SK-N-SH (cell line): ENCODE results near the gene CYP4F12. TPM values are rescaled to one million over a fixed set of nuclear protein-coding genes. Genes with fewer than 3 reads are reported as not detected.

Source experiments
- CTCF ChIA-PET: fragments of 300-600, 350-600 bp; formaldehyde crosslinking; extraction: SDS; loops from one replicate; lab custom pipeline; 2021; lab: Yijun Ruan, JAX
- POLR2A ChIA-PET: fragments of 350-600 bp; sonication (Branson Sonifier 250); formaldehyde crosslinking; extraction: SDS; loops from one replicate; lab custom pipeline; 2020; ENCODE audit warnings: antibody characterized with exemption, inconsistent platforms; lab: Yijun Ruan, JAX
- DNase-seq: peaks from one replicate; pipeline ENCODE4 v3.0.0; 2012
- H2AFZ ChIP-seq: fragments of 200-600 bp; sonication (generic); 2 replicates; pipeline ENCODE4 v1.8.1; 2016; ENCODE audit warnings: antibody characterized with exemption, mild to moderate bottlenecking, low read depth
- H3F3A ChIP-seq: fragments of 200-600 bp; sonication (generic); replicated peaks from 2 replicates; pipeline ENCODE3; 2016; ENCODE audit warnings: antibody characterized with exemption, mild to moderate bottlenecking; ENCODE audit not compliant: insufficient read depth
- H3K27ac ChIP-seq, 2 experiments: fragments of 200-500 bp in 1 of 2; fragments of 200-600 bp in 1 of 2; sonication (Bioruptor generic) in 1 of 2; sonication (generic), shearing (Covaris generic) in 1 of 2; 2 replicates each; pipeline versions ENCODE4 v1.5.1 to v1.6.1; 2014 to 2016; ENCODE audit warnings: low read depth in 2 of 2, inconsistent platforms in 1 of 2, low read length in 1 of 2, mild to moderate bottlenecking in 1 of 2, mixed read lengths in 1 of 2
- H3K27me3 ChIP-seq: fragments of 200-600 bp; sonication (generic), shearing (Covaris generic); 2 replicates; pipeline ENCODE4 v1.6.1; 2016; ENCODE audit warnings: mixed run types; ENCODE audit not compliant: insufficient read depth
- H3K36me3 ChIP-seq, 2 experiments: fragments of 200-500 bp in 1 of 2; fragments of 200-600 bp in 1 of 2; sonication (Bioruptor generic) in 1 of 2; sonication (generic) in 1 of 2; replicated peaks in 1 of 2; 2 replicates each; pipeline versions ENCODE3 to v1.5.1; 2014 to 2016; ENCODE audit warnings: low read length in 1 of 2, mild to moderate bottlenecking in 1 of 2; ENCODE audit not compliant: insufficient read depth in 2 of 2, control insufficient read depth in 1 of 2
- H3K4me1 ChIP-seq, 2 experiments: fragments of 200-500 bp in 1 of 2; fragments of 200-600 bp in 1 of 2; sonication (Bioruptor generic) in 1 of 2; sonication (generic), shearing (Covaris generic) in 1 of 2; 2 replicates each; pipeline versions ENCODE4 v1.5.1 to v1.6.1; 2014 to 2016; ENCODE audit warnings: low read depth in 1 of 2, low read length in 1 of 2, mixed run types in 1 of 2; ENCODE audit not compliant: insufficient read depth in 2 of 2, control insufficient read depth in 1 of 2
- H3K4me2 ChIP-seq: fragments of 200-600 bp; sonication (generic), shearing (Covaris generic); 2 replicates; pipeline ENCODE4 v1.6.1; 2017; ENCODE audit warnings: mixed run types
- H3K4me3 ChIP-seq, 2 experiments: fragments of 200-500 bp in 1 of 2; fragments of 200-600 bp in 1 of 2; sonication (Bioruptor generic) in 1 of 2; sonication (generic), shearing (Covaris generic) in 1 of 2; 2 replicates each; pipeline versions ENCODE4 v1.5.1 to v1.8.1; 2014 to 2016; ENCODE audit warnings: low read depth in 2 of 2, inconsistent platforms in 1 of 2, low read length in 1 of 2, mild to moderate bottlenecking in 1 of 2, mixed read lengths in 1 of 2, moderate library complexity in 1 of 2
- H3K79me2 ChIP-seq: fragments of 200-600 bp; sonication (generic); 2 replicates; pipeline ENCODE4 v1.8.1; 2017; ENCODE audit warnings: mild to moderate bottlenecking; ENCODE audit not compliant: insufficient read depth
- H3K9ac ChIP-seq: fragments of 200-600 bp; sonication (generic); 2 replicates; pipeline ENCODE4 v1.6.1; 2017; ENCODE audit warnings: mixed run types
- H3K9me2 ChIP-seq: fragments of 200-600 bp; sonication (generic); 2 replicates; pipeline ENCODE4 v1.6.1; 2017; ENCODE audit warnings: mixed run types
- H3K9me3 ChIP-seq: fragments of 200-600 bp; sonication (generic); 2 replicates; pipeline ENCODE4 v1.6.1; 2017; ENCODE audit warnings: mixed run types, mild to moderate bottlenecking, moderate library complexity
- H4K20me1 ChIP-seq: fragments of 200-600 bp; sonication (generic); 2 replicates; pipeline ENCODE4 v1.6.1; 2017; ENCODE audit warnings: mild to moderate bottlenecking, mixed run types; ENCODE audit not compliant: insufficient read depth
- EP300 ChIP-seq, 2 experiments: IDR thresholded peaks; 2 replicates each; pipeline versions ENCODE4 v1.4.0 to v1.6.1; 2012; ENCODE audit warnings: borderline replicate concordance in 1 of 2, low read depth in 1 of 2, low read length in 1 of 2
- FOXJ3 ChIP-seq: sonication (generic); formaldehyde crosslinking; IDR thresholded peaks from 2 replicates; pipeline ENCODE4 v1.5.1; 2020; ENCODE audit warnings: mild to moderate bottlenecking, missing genetic modification reagents
- GATA2 ChIP-seq: sonication (generic); formaldehyde crosslinking; IDR thresholded peaks from 2 replicates; pipeline ENCODE4 v1.5.0; 2020; ENCODE audit warnings: mild to moderate bottlenecking, missing genetic modification reagents
- JUND ChIP-seq: IDR thresholded peaks from 2 replicates; pipeline ENCODE4 v1.4.0; 2012
- MEF2A ChIP-seq: IDR thresholded peaks from 2 replicates; pipeline ENCODE4 v1.4.0; 2012; ENCODE audit warnings: low read depth, borderline replicate concordance
- MXI1 ChIP-seq: IDR thresholded peaks from 2 replicates; pipeline ENCODE4 v1.6.1; 2012; ENCODE audit warnings: mild to moderate bottlenecking, low read depth, low read length, improper control_type of control experiment
- NFIC ChIP-seq: IDR thresholded peaks from 2 replicates; pipeline ENCODE4 v1.4.0; 2012; ENCODE audit warnings: borderline replicate concordance
- RCOR1 ChIP-seq: fragments of 150-350 bp; IDR thresholded peaks from 2 replicates; pipeline ENCODE4 v1.6.1; 2017; ENCODE audit warnings: antibody characterized with exemption, low read length
- SIN3A ChIP-seq: IDR thresholded peaks from 2 replicates; pipeline ENCODE4 v1.6.1; 2012; ENCODE audit warnings: low read depth, mild to moderate bottlenecking, low read length, moderate library complexity, borderline replicate concordance
- TAF1 ChIP-seq: IDR thresholded peaks from 2 replicates; pipeline ENCODE4 v1.6.1; 2012; ENCODE audit warnings: low read depth, mild to moderate bottlenecking, low read length, moderate library complexity, borderline replicate concordance
- TEAD4 ChIP-seq: IDR thresholded peaks from 2 replicates; pipeline ENCODE4 v1.4.0; 2012; ENCODE audit warnings: mild to moderate bottlenecking, borderline replicate concordance; ENCODE audit not compliant: insufficient read depth
- WGBS: methylation state at CpG from one replicate; pipeline ENCODE4 v1.1.6; 2017; ENCODE audit warnings: low lambda C conversion rate; 5-methylcytosine and 5-hydroxymethylcytosine counted together
- polyA plus RNA-seq, 3 experiments: library from polyadenylated mRNA; depleted of rRNA; stranded (reverse); fragments of >200 nt; gene quantifications; 2 replicates each; pipeline ENCODE4 v1.2.3, GENCODE V29; 2012
- TF ChIP-seq, protein P1 (sequence below): IDR thresholded peaks from 2 replicates; pipeline ENCODE4; 2012
- TF ChIP-seq, protein P2 (sequence below): fragments of 150-350 bp; IDR thresholded peaks from 2 replicates; pipeline ENCODE4 v1.6.1; 2016; ENCODE audit warnings: mild to moderate bottlenecking, low read depth, low read length
- TF ChIP-seq, protein P3 (sequence below): IDR thresholded peaks from 2 replicates; pipeline ENCODE4 v1.6.1; 2012; ENCODE audit warnings: mild to moderate bottlenecking, low read depth, low read length, moderate library complexity

The CYP4F12 gene
- polyA plus RNA-seq, 1 of the 3 experiments (the other 2 are of a cell fraction), result not detected

DNA sequence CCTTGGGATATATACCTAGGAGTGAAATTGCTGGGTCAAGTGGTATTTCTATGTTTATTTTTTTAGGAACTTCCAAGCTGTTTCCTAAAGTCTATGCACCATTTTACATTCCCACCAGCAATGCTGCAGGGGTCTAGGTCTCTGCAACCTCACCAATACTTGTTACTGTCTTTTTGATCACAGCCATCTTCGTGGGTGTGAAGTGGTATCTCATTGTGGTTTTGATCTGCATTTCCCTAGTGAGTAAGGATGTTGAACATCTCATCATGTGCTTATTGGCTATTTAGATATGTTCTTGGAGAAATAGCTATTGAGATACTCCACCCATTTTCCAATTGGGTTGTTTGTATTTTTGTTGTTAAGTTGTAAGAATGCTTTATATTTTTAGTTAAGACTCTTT lies 57.7 kb downstream of the CYP4F12 start:
- Histone ChIP-seq H4K20me1 (no peaks in the 10 kb centered on the region), H3K9me2 (no peaks in the 10 kb centered on the region), H3K27ac (no peak overlapping the region), H3K4me3 (no peak overlapping the region), H3K4me2 (no peak overlapping the region), H3K27me3 (no peaks in the 10 kb centered on the region), H2AFZ (no peak overlapping the region), H3K9me3 (no peaks in the 10 kb centered on the region), H3F3A (no peaks in the 10 kb centered on the region), H3K4me1 (no peaks in the 10 kb centered on the region), H3K36me3 (no peaks in the 10 kb centered on the region), H3K9ac (no peak overlapping the region), H3K79me2 (no peaks in the 10 kb centered on the region)
- DNase-seq, result no peak
- CTCF ChIA-PET, result no interaction called here
- WGBS, result 0% methylated on average over 1 of the region's 1 CpG
- no peak for TF ChIP-seq FOXJ3
- TF ChIP-seq TAF1, result no peak
- TF ChIP-seq EP300 (IDR thresholded peaks at IDR 0.05; ENCODE audit: borderline replicate concordance in 1 of 2, low read depth in 1 of 2, low read length in 1 of 2), result no peak
- POLR2A ChIA-PET, result no interaction called here

DNA sequence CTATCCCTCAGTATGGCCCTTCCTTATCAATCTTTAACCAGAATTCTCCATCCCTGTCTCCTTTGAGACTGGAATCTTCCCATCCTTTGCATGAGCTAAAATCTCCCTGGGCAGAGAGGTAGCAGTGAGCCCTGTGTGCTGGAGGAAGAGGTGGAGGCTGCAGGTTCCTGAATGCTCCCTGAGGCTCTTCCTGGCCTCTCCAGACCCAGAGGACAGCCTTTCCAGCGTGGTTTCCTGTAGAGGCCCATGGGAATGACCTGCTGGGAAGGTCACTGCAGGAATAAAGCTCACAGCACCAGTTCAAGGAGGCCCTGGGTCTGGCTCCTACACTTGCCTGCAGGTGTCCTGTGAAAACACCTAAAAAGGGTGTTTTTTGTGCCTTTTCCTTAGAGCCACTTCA lies 59.5 kb downstream of the CYP4F12 start:
- Histone ChIP-seq H3K27ac (no peak overlapping the region), H3K9ac (no peak overlapping the region), H3K79me2 (no peaks in the 10 kb centered on the region), H3K9me3 (no peaks in the 10 kb centered on the region), H3K4me3 (no peak overlapping the region), H3K36me3 (no peaks in the 10 kb centered on the region), H2AFZ (no peak overlapping the region), H3K4me1 (no peaks in the 10 kb centered on the region), H4K20me1 (no peaks in the 10 kb centered on the region), H3K27me3 (no peaks in the 10 kb centered on the region), H3K4me2 (no peak overlapping the region), H3F3A (no peaks in the 10 kb centered on the region), H3K9me2 (no peaks in the 10 kb centered on the region)
- ChIA-PET CTCF (no interaction called here), POLR2A (no interaction called here)
- TF ChIP-seq, protein P1, sequence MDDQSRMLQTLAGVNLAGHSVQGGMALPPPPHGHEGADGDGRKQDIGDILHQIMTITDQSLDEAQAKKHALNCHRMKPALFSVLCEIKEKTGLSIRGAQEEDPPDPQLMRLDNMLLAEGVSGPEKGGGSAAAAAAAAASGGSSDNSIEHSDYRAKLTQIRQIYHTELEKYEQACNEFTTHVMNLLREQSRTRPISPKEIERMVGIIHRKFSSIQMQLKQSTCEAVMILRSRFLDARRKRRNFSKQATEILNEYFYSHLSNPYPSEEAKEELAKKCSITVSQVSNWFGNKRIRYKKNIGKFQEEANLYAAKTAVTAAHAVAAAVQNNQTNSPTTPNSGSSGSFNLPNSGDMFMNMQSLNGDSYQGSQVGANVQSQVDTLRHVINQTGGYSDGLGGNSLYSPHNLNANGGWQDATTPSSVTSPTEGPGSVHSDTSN, result no peak
- TF ChIP-seq GATA2 (CRISPR knock-in tag) (no peak), SIN3A (no peak), JUND (no peak), MXI1 (no peak), NFIC (no peak), RCOR1 (no peak)
- 0% methylated on average over 1 of the region's 1 CpG for WGBS
- no peak for DNase-seq

DNA sequence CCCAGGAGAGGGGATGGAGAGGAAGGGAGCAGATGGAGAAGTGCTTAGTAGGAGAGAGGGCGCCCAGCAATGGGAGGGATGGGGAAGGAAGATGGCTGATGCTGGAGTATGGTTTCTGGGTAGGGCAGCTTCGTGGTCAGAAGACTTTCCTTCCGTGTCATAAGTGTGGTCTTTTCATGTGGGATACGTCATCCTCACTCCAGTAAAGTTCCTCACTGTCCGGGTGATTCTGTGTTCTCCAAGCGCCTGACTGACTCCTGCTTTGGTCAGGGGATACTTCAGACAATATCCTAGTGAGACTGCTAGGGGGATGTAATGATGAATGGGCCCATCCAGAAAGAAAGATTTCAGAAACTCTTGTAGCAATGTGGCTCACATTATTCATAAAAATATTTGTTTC lies 61.0 kb downstream of the CYP4F12 start:
- Histone ChIP-seq H2AFZ (no peak overlapping the region), H3K4me3 (no peak overlapping the region), H3K36me3 (no peaks in the 10 kb centered on the region), H3K9me3 (no peaks in the 10 kb centered on the region), H3K27me3 (no peaks in the 10 kb centered on the region), H3K4me1 (no peaks in the 10 kb centered on the region), H4K20me1 (no peaks in the 10 kb centered on the region), H3F3A (no peaks in the 10 kb centered on the region), H3K9me2 (no peaks in the 10 kb centered on the region), H3K9ac (no peak overlapping the region), H3K27ac (no peak overlapping the region), H3K4me2 (no peak overlapping the region), H3K79me2 (no peaks in the 10 kb centered on the region)
- no peak for DNase-seq
- ChIA-PET CTCF (no interaction called here), POLR2A (no interaction called here)
- WGBS, result 0% methylated on average over 6 of the region's 6 CpGs
- TF ChIP-seq RCOR1 (no peak), MEF2A (no peak), TEAD4 (no peak), EP300 (IDR thresholded peaks at IDR 0.05; ENCODE audit: borderline replicate concordance in 1 of 2, low read depth in 1 of 2, low read length in 1 of 2) (no peak)
- TF ChIP-seq, protein P1, result no peak
- TF ChIP-seq, protein P2, sequence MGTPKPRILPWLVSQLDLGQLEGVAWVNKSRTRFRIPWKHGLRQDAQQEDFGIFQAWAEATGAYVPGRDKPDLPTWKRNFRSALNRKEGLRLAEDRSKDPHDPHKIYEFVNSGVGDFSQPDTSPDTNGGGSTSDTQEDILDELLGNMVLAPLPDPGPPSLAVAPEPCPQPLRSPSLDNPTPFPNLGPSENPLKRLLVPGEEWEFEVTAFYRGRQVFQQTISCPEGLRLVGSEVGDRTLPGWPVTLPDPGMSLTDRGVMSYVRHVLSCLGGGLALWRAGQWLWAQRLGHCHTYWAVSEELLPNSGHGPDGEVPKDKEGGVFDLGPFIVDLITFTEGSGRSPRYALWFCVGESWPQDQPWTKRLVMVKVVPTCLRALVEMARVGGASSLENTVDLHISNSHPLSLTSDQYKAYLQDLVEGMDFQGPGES, result no peak
- TF ChIP-seq, protein P3, sequence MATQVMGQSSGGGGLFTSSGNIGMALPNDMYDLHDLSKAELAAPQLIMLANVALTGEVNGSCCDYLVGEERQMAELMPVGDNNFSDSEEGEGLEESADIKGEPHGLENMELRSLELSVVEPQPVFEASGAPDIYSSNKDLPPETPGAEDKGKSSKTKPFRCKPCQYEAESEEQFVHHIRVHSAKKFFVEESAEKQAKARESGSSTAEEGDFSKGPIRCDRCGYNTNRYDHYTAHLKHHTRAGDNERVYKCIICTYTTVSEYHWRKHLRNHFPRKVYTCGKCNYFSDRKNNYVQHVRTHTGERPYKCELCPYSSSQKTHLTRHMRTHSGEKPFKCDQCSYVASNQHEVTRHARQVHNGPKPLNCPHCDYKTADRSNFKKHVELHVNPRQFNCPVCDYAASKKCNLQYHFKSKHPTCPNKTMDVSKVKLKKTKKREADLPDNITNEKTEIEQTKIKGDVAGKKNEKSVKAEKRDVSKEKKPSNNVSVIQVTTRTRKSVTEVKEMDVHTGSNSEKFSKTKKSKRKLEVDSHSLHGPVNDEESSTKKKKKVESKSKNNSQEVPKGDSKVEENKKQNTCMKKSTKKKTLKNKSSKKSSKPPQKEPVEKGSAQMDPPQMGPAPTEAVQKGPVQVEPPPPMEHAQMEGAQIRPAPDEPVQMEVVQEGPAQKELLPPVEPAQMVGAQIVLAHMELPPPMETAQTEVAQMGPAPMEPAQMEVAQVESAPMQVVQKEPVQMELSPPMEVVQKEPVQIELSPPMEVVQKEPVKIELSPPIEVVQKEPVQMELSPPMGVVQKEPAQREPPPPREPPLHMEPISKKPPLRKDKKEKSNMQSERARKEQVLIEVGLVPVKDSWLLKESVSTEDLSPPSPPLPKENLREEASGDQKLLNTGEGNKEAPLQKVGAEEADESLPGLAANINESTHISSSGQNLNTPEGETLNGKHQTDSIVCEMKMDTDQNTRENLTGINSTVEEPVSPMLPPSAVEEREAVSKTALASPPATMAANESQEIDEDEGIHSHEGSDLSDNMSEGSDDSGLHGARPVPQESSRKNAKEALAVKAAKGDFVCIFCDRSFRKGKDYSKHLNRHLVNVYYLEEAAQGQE, result no peak
